Vagina (tissue), 2 donors: ENCODE results near the gene OSTF1. TPM values are rescaled to one million over a fixed set of nuclear protein-coding genes. Genes with fewer than 3 reads are reported as not detected.

Source experiments
- DNase-seq, 2 donors: peaks; one replicate each; pipeline ENCODE4 v3.0.0-alpha.2; 2017; ENCODE audit errors: extremely low spot score in 2 of 2
- H3K27ac ChIP-seq: fragments of 200-600 bp; sonication (generic); one replicate; pipeline ENCODE4 v1.5.1; 2019
- H3K27me3 ChIP-seq: fragments of 200-600 bp; sonication (generic); one replicate; pipeline ENCODE4 v1.5.1; 2019
- H3K36me3 ChIP-seq, 2 donors: fragments of 200-600 bp; sonication (generic); one replicate each; pipeline ENCODE4 v1.5.1; 2017 to 2019
- H3K4me1 ChIP-seq: fragments of 200-600 bp; sonication (generic); one replicate; pipeline ENCODE4 v1.5.1; 2019
- H3K4me3 ChIP-seq, 2 donors: fragments of 200-600 bp; sonication (generic); 1 replicate in 1 of 2; 2 replicates in 1 of 2; pipeline ENCODE4 v1.5.1; 2016 to 2019
- H3K9me3 ChIP-seq: fragments of 200-600 bp; sonication (generic); one replicate; pipeline ENCODE4 v1.5.1; 2019
- POLR2A ChIP-seq, 2 donors: fragments of 450-650 bp; IDR thresholded peaks; one replicate each; pipeline ENCODE4 v1.6.1; 2017; ENCODE audit warnings: antibody characterized with exemption in 2 of 2, mild to moderate bottlenecking in 2 of 2, moderate library complexity in 2 of 2
- POLR2AphosphoS5 ChIP-seq, 2 donors: sonication (generic); formaldehyde crosslinking; IDR thresholded peaks; one replicate each; pipeline ENCODE4 v1.9.0; 2017; ENCODE audit warnings: antibody characterized with exemption in 2 of 2, mild to moderate bottlenecking in 2 of 2, low read depth in 1 of 2; ENCODE audit not compliant: insufficient read depth in 1 of 2
- intact Hi-C: fragments of 100-400 bp; cut with DNase I; formaldehyde crosslinking; loops from one replicate; pipeline ENCODE4 v1.15.1; 2023
- total RNA-seq: library from RNA; depleted of rRNA; stranded (reverse); fragments of >200 nt; gene quantifications from one replicate; pipeline ENCODE4 v1.2.3, GENCODE V29; 2016
- TF ChIP-seq, protein P1 (sequence below), 3 experiments: fragments of 450-650 bp in 2 of 3; fragments of 200-600 bp in 1 of 3; sonication (generic) in 1 of 3; IDR thresholded peaks; one replicate each; pipeline ENCODE4 v1.5.1; 2017 to 2019; ENCODE audit warnings: antibody characterized with exemption in 3 of 3, mild to moderate bottlenecking in 2 of 3, moderate library complexity in 2 of 3

The OSTF1 gene
- total RNA-seq, 1 donor from 2014 or later: 25.0 TPM

DNA sequence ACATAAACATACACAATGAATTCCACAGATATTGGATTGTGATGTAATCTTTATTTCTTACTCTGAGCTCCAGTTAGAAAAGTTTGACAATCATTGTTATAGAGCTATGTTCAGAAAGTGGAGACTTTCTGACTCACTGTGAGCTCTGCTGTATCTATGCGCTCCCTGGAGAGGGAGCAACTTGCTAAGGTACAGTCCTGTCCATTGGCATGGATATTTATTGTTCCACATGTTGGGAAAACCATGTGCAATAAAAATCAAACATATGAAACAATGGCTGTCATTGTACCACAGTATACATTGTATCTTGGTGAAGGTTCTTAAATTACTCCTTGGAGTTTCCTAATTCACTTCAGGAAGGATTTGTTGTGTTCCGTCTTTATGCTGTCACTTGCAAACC, 27.1 kb upstream of the OSTF1 start:
- no peak for TF ChIP-seq POLR2AphosphoS5 (IDR thresholded peaks at IDR 0.05; ENCODE audit: insufficient read depth in 1 of 2, low read depth in 1 of 2)
- no peak for TF ChIP-seq POLR2A (IDR thresholded peaks at IDR 0.05)
- TF ChIP-seq, protein P1, sequence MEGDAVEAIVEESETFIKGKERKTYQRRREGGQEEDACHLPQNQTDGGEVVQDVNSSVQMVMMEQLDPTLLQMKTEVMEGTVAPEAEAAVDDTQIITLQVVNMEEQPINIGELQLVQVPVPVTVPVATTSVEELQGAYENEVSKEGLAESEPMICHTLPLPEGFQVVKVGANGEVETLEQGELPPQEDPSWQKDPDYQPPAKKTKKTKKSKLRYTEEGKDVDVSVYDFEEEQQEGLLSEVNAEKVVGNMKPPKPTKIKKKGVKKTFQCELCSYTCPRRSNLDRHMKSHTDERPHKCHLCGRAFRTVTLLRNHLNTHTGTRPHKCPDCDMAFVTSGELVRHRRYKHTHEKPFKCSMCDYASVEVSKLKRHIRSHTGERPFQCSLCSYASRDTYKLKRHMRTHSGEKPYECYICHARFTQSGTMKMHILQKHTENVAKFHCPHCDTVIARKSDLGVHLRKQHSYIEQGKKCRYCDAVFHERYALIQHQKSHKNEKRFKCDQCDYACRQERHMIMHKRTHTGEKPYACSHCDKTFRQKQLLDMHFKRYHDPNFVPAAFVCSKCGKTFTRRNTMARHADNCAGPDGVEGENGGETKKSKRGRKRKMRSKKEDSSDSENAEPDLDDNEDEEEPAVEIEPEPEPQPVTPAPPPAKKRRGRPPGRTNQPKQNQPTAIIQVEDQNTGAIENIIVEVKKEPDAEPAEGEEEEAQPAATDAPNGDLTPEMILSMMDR (IDR thresholded peaks at IDR 0.05): no peak
- intact Hi-C loops: no loop called here
- Histone ChIP-seq H3K27ac (no peak overlapping the region), H3K4me1 (peaks cover 12% of the 10 kb centered on the region), H3K27me3 (no peaks in the 10 kb centered on the region), H3K4me3 (no peak overlapping the region), H3K9me3 (no peaks in the 10 kb centered on the region), H3K36me3 (peaks cover 0 to 8% of the 10 kb centered on the region in 2 donors)
- DNase-seq: no peak

DNA sequence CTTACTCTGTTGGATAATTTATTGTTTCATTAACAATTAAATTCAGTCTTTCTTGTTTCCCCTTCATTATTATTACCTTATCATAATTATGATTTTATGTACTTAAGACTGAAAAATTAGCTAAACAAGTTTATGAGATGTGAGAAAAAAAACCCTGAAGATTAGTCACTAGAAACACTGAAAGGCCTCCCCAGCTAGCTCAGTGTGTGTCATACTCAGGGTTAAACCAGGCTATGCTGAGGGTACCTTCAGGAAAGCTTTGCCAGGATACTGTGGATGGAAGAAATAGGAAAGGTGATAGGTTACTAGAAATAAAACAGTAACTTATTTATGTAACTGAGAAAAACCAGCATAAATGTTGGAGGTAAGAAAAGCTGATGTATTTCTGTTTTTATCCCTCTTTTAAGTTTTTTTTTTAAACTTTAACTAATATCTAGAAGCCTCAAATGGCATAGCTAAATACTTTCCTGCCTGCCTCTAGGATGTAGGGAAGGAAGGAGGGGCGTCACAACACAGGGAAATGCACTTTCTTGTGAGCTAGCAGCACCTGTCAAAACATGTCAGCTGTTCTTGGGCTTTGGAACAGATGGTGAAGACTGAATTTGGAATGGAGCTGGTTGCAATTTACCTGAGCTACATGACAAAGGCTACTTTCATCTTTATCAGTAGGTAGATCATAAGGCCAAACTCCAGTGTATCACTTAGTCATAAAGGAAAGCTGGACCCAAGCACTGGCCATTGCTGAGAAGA, 24.6 kb upstream of the OSTF1 start:
- H3K4me1 ChIP-seq: peaks cover 12% of the 10 kb centered on the region

DNA sequence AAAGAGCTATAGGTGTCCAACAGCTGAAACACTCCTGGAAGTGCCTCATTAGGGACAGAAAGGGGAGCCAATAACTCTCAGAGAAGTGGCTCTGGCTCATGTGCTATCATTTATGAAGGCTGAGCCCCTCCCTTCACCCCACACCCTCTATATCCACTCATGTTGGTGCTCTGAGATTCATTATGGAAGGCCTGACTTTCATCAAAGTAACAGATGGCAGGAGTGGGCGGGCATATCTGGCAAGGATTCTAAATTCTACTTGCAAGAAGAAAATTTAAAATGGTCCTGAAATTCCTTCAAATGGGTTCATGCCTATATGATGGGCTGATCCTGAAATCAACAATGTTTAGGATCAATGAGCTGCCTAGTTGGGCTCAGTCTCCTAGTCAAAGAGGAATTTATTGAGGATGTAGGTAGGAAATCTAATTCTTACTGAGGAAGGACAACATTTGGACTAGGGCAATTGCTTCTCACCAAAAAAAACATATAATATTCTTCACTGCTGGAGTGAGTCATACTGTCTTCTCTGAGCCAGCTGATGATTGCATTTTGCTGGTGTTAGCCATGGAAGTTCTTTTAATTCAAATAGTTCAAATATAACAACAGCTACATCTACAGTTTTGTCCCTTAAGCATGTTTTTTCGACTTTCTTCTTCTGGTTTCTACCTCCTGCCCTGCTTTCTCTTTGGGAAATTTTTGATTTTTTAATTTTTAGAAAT, 23.8 kb upstream of the OSTF1 start:
- DNase-seq: no peak
- H3K4me1 ChIP-seq: peaks cover 12% of the 10 kb centered on the region
- H3K9me3 ChIP-seq: no peaks in the 10 kb centered on the region
- H3K4me3 ChIP-seq: no peak overlapping the region
- no peaks in the 10 kb centered on the region for H3K27me3 ChIP-seq
- no peak overlapping the region for H3K27ac ChIP-seq
- no peak for TF ChIP-seq POLR2A (IDR thresholded peaks at IDR 0.05)
- TF ChIP-seq POLR2AphosphoS5 (IDR thresholded peaks at IDR 0.05; ENCODE audit: insufficient read depth in 1 of 2, low read depth in 1 of 2): no peak
- TF ChIP-seq, protein P1 (IDR thresholded peaks at IDR 0.05): no peak
- peaks cover 0 to 8% of the 10 kb centered on the region in 2 donors for H3K36me3 ChIP-seq
- intact Hi-C loops: no loop called here

More for the DNA sequence above, 24.6 kb upstream of the OSTF1 start:
- DNase-seq: no peak
- no peak overlapping the region for H3K27ac ChIP-seq
- no peaks in the 10 kb centered on the region for H3K9me3 ChIP-seq
- H3K4me3 ChIP-seq: no peak overlapping the region
- no peak for TF ChIP-seq POLR2A (IDR thresholded peaks at IDR 0.05)
- TF ChIP-seq, protein P1 (IDR thresholded peaks at IDR 0.05): no peak
- TF ChIP-seq POLR2AphosphoS5 (IDR thresholded peaks at IDR 0.05; ENCODE audit: insufficient read depth in 1 of 2, low read depth in 1 of 2): no peak
- intact Hi-C loops: no loop called here
- no peaks in the 10 kb centered on the region for H3K27me3 ChIP-seq
- peaks cover 0 to 8% of the 10 kb centered on the region in 2 donors for H3K36me3 ChIP-seq

DNA sequence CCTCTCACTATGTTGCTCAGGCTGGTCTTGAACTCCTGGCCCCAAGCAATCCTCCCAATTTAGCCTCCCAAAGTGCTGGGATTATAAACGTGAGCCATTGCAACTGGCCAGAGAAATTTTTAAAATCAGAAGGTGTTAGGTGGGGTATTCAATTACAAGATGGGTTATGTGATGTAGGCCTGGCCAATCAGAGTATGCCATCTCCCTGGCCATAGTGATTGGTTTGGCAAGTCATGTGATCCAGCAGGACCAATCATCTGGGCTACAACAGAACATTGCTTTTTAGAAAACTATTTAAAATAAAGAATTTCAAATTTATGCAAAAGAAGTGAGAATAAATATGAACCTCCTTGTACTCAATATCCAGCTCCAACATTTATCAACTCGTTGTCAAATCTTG, 22.8 kb upstream of the OSTF1 start:
- no peak for TF ChIP-seq POLR2AphosphoS5 (IDR thresholded peaks at IDR 0.05; ENCODE audit: insufficient read depth in 1 of 2, low read depth in 1 of 2)
- TF ChIP-seq, protein P1 (IDR thresholded peaks at IDR 0.05): no peak
- no peak for TF ChIP-seq POLR2A (IDR thresholded peaks at IDR 0.05)
- H3K9me3 ChIP-seq: no peaks in the 10 kb centered on the region
- no peak for DNase-seq
- peaks cover 0 to 8% of the 10 kb centered on the region in 2 donors for H3K36me3 ChIP-seq
- peaks cover 12% of the 10 kb centered on the region for H3K4me1 ChIP-seq
- no peak overlapping the region for H3K27ac ChIP-seq
- no peaks in the 10 kb centered on the region for H3K27me3 ChIP-seq
- H3K4me3 ChIP-seq: no peak overlapping the region
- intact Hi-C loops: no loop called here

DNA sequence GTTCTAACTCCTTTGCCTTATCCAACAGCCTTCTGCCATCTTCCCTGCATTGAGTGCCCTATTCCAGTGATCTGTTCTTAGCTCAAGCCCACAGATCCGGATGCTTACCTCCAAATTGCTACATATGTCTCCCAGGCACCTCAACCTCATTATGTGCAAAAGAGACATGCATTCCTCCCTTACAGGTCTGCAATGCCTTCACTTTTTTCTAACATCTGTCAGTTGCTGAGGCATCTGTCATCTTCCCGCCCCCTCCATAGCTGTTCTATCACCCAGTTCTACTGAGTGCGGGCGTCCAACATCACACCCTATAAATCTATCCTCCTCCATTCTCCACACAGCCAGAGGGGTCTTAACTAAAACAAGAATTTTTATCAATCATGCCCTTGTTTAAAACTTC, 20.4 kb upstream of the OSTF1 start:
- DNase-seq: no peak
- H3K9me3 ChIP-seq: no peaks in the 10 kb centered on the region
- no peak overlapping the region for H3K27ac ChIP-seq
- no peaks in the 10 kb centered on the region for H3K27me3 ChIP-seq
- peaks cover 18% of the 10 kb centered on the region for H3K4me1 ChIP-seq
- intact Hi-C loops: no loop called here
- H3K36me3 ChIP-seq: no peaks in the 10 kb centered on the region
- H3K4me3 ChIP-seq: no peak overlapping the region
- no peak for TF ChIP-seq POLR2A (IDR thresholded peaks at IDR 0.05)
- TF ChIP-seq POLR2AphosphoS5 (IDR thresholded peaks at IDR 0.05; ENCODE audit: insufficient read depth in 1 of 2, low read depth in 1 of 2): no peak
